ENCODE data around the gene TANGO2.

TANGO2 gene

GRCh38 chr22:20022231-20022977 is 1.5 kb downstream of the TANGO2 start:
- DNase-seq (ENCODE audit: low read depth, low spot score): no peak
- peaks cover 15% of the 10 kb centered on the region for H3K27me3 ChIP-seq (ENCODE audit: control insufficient read depth, insufficient read depth, low read length)
- H3K9me3 ChIP-seq (ENCODE audit: control insufficient read depth, insufficient read depth, low read length): no peaks in the 10 kb centered on the region
- H3K36me3 ChIP-seq (ENCODE audit: control insufficient read depth, insufficient read depth, low read length): no peaks in the 10 kb centered on the region
- H3K4me1 ChIP-seq (ENCODE audit: control insufficient read depth, insufficient read depth, low read length): peaks cover 3% of the 10 kb centered on the region; the same call in 1 of the 2 replicates
- no peak overlapping the region for H3K4me3 ChIP-seq (ENCODE audit: low read length)
- no peak overlapping the region for H3K27ac ChIP-seq (ENCODE audit: low read length)
- WGBS (ENCODE audit: insufficient coverage, insufficient read length): no CpG with 5 or more reads among the region's 11 CpGs

DNA sequence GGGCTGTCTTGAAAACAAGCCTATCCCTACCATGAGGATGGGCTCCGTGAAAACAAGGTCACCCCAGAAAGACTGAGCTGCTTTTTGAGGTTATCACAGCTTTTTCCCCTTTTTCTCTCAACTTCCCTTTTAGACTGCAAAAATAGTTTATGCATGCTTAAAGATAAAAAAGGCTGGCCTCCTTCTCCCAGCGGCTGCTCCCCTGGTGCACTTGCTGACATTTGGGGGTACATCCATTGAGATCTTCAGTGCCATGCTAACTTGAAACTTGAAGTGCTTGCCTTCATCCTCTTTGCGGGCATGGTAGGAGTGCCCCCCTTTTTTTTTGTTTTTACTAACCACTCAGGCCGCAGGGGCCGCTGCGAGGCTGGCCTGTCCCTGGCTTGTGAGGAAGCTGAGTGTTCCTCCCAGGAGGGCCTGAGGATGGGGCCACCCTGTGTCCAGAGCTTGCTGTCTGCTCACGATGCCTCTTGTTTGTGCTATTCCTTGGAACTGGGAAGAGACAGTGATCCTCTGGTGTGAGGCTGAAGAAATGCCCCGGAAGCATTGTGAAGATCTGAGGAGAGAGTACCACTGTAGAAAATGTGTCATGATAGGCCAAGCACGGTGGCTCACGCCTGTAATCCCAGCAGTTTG is 2.2 kb downstream of the TANGO2 start:
- Histone ChIP-seq H3K9me3 (ENCODE audit: control insufficient read depth, insufficient read depth, low read length) (no peaks in the 10 kb centered on the region), H3K4me1 (ENCODE audit: control insufficient read depth, insufficient read depth, low read length) (peaks cover 3% of the 10 kb centered on the region; the same call in 1 of the 2 replicates), H3K4me3 (ENCODE audit: low read length) (no peak overlapping the region), H3K27ac (ENCODE audit: low read length) (no peak overlapping the region), H3K27me3 (ENCODE audit: control insufficient read depth, insufficient read depth, low read length) (peaks cover 8% of the 10 kb centered on the region), H3K36me3 (ENCODE audit: control insufficient read depth, insufficient read depth, low read length) (no peaks in the 10 kb centered on the region)
- DNase-seq (ENCODE audit: low read depth, low spot score): no peak
- WGBS (ENCODE audit: insufficient coverage, insufficient read length): no CpG with 5 or more reads among the region's 10 CpGs

DNA sequence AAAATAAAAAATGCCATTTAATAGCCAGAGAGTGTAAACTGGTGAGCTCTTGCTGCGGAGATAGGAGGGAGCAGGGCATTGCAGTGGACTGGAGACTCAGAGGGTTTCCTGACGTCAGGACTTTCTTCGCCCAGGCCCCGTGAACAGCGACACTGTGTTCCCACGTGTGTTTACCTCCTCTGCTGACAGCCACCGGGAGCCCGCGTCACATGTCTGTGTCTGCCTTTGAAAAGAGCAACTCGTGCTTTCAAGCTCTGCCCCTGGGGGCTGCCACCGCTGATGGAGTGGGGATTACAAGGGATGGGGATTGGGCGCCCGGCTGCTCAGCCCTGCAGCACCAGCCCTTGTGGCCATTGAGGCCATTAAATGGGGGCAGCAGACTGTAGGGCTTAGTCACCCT is 3.3 kb downstream of the TANGO2 start:
- WGBS (ENCODE audit: insufficient coverage, insufficient read length): no CpG with 5 or more reads among the region's 13 CpGs

GRCh38 chr22:20024650-20025397 is 3.9 kb downstream of the TANGO2 start:
- Histone ChIP-seq H3K4me3 (ENCODE audit: low read length) (no peak overlapping the region), H3K4me1 (ENCODE audit: control insufficient read depth, insufficient read depth, low read length) (peaks cover 3% of the 10 kb centered on the region; the same call in 1 of the 2 replicates), H3K27me3 (ENCODE audit: control insufficient read depth, insufficient read depth, low read length) (no peaks in the 10 kb centered on the region), H3K9me3 (ENCODE audit: control insufficient read depth, insufficient read depth, low read length) (no peaks in the 10 kb centered on the region), H3K36me3 (ENCODE audit: control insufficient read depth, insufficient read depth, low read length) (no peaks in the 10 kb centered on the region), H3K27ac (ENCODE audit: low read length) (no peak overlapping the region)
- no peak for DNase-seq (ENCODE audit: low read depth, low spot score)
- WGBS (ENCODE audit: insufficient coverage, insufficient read length): no CpG with 5 or more reads among the region's 15 CpGs

More for the DNA sequence above, 3.3 kb downstream of the TANGO2 start:
- H3K9me3 ChIP-seq (ENCODE audit: control insufficient read depth, insufficient read depth, low read length): no peaks in the 10 kb centered on the region
- peaks cover under 1% of the 10 kb centered on the region; the same call in 1 of the 2 replicates for H3K27me3 ChIP-seq (ENCODE audit: control insufficient read depth, insufficient read depth, low read length)
- no peak overlapping the region for H3K4me3 ChIP-seq (ENCODE audit: low read length)
- DNase-seq (ENCODE audit: low read depth, low spot score): no peak
- no peak overlapping the region for H3K27ac ChIP-seq (ENCODE audit: low read length)
- H3K36me3 ChIP-seq (ENCODE audit: control insufficient read depth, insufficient read depth, low read length): no peaks in the 10 kb centered on the region
- peaks cover 3% of the 10 kb centered on the region; the same call in 1 of the 2 replicates for H3K4me1 ChIP-seq (ENCODE audit: control insufficient read depth, insufficient read depth, low read length)

DNA sequence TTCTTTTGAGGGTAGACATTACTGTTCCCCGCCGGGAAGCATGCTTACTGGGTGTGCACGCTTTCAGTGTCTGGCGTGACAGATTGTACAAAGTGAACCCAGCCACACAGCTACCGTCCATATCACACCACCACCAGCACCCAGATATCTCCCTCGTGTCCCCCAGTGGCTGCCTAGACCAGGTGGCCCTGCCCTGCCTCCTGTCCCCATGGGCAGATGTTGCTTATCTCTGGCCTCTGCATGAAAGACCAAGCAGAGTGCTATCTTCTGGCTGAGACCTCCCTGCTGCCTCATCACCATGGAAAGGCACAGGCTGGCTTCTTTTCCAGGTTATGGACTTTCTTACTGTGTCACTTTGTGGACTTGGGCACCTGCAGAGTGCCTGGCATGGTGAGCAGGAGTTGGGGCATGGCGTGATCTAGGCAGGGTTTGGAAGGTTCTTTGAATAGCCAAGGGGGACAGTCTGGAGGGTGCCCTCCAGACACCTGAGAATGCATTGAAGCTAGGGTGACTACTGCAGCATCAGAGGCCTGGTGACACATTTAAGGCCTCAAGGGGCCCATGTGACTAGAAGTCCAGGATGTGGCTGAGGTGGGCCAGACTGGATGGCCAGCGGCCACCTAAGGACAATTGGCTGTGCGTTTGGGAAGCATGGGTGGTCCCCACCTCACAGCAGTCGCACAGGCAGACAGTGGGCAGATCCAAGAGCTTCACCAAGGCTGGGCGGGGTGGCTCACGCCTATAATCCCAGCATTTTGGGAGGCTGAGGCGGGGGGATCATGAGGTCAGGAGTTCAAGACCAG is 4.7 kb downstream of the TANGO2 start:
- no peaks in the 10 kb centered on the region for H3K36me3 ChIP-seq (ENCODE audit: control insufficient read depth, insufficient read depth, low read length)
- no peak overlapping the region for H3K4me3 ChIP-seq (ENCODE audit: low read length)
- no peaks in the 10 kb centered on the region for H3K9me3 ChIP-seq (ENCODE audit: control insufficient read depth, insufficient read depth, low read length)
- H3K27me3 ChIP-seq (ENCODE audit: control insufficient read depth, insufficient read depth, low read length): no peaks in the 10 kb centered on the region
- no peak overlapping the region for H3K27ac ChIP-seq (ENCODE audit: low read length)
- no peak for DNase-seq (ENCODE audit: low read depth, low spot score)
- WGBS (ENCODE audit: insufficient coverage, insufficient read length): no CpG with 5 or more reads among the region's 13 CpGs
- H3K4me1 ChIP-seq (ENCODE audit: control insufficient read depth, insufficient read depth, low read length): peaks cover 3% of the 10 kb centered on the region; the same call in 1 of the 2 replicates

DNA sequence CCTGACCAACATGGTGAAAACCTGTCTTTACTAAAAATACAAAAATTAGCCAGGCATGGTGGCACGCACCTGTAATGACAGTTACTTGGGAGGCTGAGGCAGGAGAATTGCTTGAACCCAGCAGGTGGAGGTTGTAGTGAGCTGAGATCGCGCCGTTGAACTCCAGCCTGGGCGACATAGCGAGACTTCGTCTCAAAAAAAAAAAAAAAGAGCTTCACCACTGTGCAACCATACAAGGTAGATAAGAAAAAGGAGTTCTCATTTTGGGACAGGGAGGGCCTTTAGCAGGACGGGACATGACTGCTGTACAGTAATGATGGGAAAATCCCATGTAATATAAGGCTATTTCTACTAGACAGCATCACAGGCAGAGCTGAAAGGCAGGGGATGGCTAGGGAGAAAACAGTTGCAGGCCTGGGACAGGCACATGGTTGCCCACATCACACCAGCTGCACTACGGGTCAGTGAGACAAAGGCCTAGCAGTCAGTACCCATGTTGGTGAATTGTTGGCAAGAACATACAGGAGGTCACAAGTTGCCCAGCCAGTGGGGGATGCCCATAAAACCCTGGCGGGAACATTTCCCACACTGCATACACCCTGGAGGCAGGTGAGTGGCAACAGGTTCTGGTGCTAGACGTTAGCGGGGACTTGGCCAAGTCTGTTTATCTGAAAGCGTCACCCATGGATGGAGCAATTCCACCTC is 5.4 kb downstream of the TANGO2 start:
- Histone ChIP-seq H3K27ac (ENCODE audit: low read length) (no peak overlapping the region), H3K27me3 (ENCODE audit: control insufficient read depth, insufficient read depth, low read length) (no peaks in the 10 kb centered on the region), H3K9me3 (ENCODE audit: control insufficient read depth, insufficient read depth, low read length) (no peaks in the 10 kb centered on the region), H3K36me3 (ENCODE audit: control insufficient read depth, insufficient read depth, low read length) (no peaks in the 10 kb centered on the region), H3K4me1 (ENCODE audit: control insufficient read depth, insufficient read depth, low read length) (peaks cover 3% of the 10 kb centered on the region; the same call in 1 of the 2 replicates), H3K4me3 (ENCODE audit: low read length) (no peak overlapping the region)
- WGBS (ENCODE audit: insufficient coverage, insufficient read length): no CpG with 5 or more reads among the region's 13 CpGs
- no peak for DNase-seq (ENCODE audit: low read depth, low spot score)

DNA sequence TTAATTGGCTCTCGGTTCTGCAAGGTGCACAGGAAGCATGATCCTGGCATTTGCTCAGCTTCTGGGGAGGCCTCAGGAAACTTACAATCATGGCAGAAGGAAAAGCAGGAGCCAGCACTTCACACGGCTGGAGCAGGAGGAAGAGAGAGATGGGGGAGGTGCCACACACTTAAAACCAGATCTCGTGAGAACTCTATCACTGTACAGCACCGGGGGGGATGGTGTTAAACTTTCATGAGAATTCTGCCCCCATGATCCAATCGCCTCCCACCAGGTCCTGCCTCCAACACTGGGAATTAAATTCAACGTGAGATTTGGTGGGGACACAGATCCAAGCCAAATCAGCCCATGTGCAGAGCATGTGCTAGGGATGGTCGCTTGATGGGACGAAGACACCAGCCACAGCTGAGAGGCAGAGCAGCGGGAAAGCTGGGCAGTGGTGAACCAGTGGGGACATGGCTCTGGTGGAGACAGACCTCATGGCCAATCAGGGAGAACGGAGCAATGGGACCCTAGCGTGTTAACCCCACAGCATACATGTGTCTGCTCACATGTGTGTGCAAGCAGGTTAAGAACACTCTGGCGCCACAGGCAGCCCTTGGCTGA is 6.2 kb downstream of the TANGO2 start:
- Histone ChIP-seq H3K36me3 (ENCODE audit: control insufficient read depth, insufficient read depth, low read length) (no peaks in the 10 kb centered on the region), H3K9me3 (ENCODE audit: control insufficient read depth, insufficient read depth, low read length) (no peaks in the 10 kb centered on the region), H3K27me3 (ENCODE audit: control insufficient read depth, insufficient read depth, low read length) (no peaks in the 10 kb centered on the region), H3K27ac (ENCODE audit: low read length) (no peak overlapping the region), H3K4me1 (ENCODE audit: control insufficient read depth, insufficient read depth, low read length) (peaks cover 1% of the 10 kb centered on the region; the same call in 1 of the 2 replicates), H3K4me3 (ENCODE audit: low read length) (no peak overlapping the region)
- DNase-seq (ENCODE audit: low read depth, low spot score): no peak
- WGBS (ENCODE audit: insufficient coverage, insufficient read length): no CpG with 5 or more reads among the region's 12 CpGs

DNA sequence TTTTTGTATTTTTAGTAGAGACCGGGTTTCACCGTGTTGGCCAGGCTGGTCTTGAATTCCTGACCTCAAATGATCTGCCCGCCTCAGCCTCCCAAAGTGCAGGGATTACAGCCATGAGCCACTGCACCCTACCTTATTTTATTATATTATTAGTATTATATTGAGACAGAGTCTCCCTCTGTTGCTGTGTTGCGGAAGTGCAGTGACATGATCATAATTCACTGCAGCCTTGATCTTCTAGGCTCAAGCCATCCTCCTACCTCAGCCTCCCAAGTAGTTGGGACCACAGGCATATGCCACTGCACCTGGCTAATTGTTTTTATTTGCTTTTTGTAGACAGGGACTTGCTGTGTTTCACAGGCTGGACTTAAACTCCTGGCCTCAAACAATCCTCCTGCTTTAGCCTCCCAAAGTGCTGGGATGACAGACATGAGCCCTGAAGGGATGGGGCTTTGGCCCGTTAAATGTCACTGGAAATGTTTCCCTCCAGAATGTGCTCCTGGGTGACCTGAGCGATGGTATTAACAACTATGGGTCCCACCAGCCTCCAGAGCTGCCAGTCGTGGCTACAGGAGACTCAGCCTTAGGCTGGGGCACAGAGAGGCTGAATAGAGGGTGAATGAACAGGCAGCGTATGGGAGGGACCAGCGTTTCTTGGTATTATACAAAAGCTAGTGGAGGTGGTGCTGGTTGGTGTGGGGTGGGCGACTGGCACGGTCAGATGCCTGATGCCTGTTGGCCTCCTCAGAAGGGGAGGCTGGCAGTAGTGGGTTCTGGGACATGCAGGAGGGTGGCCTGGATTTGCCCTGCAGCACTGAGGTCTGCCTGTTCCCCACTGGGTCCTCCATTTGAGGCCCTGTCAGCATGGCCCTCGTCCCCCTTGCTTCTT is 7.3 kb downstream of the TANGO2 start:
- H3K9me3 ChIP-seq (ENCODE audit: control insufficient read depth, insufficient read depth, low read length): no peaks in the 10 kb centered on the region
- H3K36me3 ChIP-seq (ENCODE audit: control insufficient read depth, insufficient read depth, low read length): no peaks in the 10 kb centered on the region
- DNase-seq (ENCODE audit: low read depth, low spot score): no peak
- H3K27ac ChIP-seq (ENCODE audit: low read length): no peak overlapping the region
- no peak overlapping the region for H3K4me3 ChIP-seq (ENCODE audit: low read length)
- WGBS (ENCODE audit: insufficient coverage, insufficient read length): no CpG with 5 or more reads among the region's 12 CpGs
- H3K27me3 ChIP-seq (ENCODE audit: control insufficient read depth, insufficient read depth, low read length): no peaks in the 10 kb centered on the region
- H3K4me1 ChIP-seq (ENCODE audit: control insufficient read depth, insufficient read depth, low read length): peaks cover 2% of the 10 kb centered on the region; the same call in 1 of the 2 replicates
